ENCODE data around the gene LOX. TPM values are rescaled to one million over a fixed set of nuclear protein-coding genes. Genes with fewer than 3 reads are reported as not detected.

Gene LOX
- total and polyA plus RNA-seq, 9 of the 15 experiments (the other 6 are each of a cell fraction or from before 2014, with no cell fraction given), result 0.06 to 0.09 TPM; not detected in 7

- TF ChIP-seq, protein P1, sequence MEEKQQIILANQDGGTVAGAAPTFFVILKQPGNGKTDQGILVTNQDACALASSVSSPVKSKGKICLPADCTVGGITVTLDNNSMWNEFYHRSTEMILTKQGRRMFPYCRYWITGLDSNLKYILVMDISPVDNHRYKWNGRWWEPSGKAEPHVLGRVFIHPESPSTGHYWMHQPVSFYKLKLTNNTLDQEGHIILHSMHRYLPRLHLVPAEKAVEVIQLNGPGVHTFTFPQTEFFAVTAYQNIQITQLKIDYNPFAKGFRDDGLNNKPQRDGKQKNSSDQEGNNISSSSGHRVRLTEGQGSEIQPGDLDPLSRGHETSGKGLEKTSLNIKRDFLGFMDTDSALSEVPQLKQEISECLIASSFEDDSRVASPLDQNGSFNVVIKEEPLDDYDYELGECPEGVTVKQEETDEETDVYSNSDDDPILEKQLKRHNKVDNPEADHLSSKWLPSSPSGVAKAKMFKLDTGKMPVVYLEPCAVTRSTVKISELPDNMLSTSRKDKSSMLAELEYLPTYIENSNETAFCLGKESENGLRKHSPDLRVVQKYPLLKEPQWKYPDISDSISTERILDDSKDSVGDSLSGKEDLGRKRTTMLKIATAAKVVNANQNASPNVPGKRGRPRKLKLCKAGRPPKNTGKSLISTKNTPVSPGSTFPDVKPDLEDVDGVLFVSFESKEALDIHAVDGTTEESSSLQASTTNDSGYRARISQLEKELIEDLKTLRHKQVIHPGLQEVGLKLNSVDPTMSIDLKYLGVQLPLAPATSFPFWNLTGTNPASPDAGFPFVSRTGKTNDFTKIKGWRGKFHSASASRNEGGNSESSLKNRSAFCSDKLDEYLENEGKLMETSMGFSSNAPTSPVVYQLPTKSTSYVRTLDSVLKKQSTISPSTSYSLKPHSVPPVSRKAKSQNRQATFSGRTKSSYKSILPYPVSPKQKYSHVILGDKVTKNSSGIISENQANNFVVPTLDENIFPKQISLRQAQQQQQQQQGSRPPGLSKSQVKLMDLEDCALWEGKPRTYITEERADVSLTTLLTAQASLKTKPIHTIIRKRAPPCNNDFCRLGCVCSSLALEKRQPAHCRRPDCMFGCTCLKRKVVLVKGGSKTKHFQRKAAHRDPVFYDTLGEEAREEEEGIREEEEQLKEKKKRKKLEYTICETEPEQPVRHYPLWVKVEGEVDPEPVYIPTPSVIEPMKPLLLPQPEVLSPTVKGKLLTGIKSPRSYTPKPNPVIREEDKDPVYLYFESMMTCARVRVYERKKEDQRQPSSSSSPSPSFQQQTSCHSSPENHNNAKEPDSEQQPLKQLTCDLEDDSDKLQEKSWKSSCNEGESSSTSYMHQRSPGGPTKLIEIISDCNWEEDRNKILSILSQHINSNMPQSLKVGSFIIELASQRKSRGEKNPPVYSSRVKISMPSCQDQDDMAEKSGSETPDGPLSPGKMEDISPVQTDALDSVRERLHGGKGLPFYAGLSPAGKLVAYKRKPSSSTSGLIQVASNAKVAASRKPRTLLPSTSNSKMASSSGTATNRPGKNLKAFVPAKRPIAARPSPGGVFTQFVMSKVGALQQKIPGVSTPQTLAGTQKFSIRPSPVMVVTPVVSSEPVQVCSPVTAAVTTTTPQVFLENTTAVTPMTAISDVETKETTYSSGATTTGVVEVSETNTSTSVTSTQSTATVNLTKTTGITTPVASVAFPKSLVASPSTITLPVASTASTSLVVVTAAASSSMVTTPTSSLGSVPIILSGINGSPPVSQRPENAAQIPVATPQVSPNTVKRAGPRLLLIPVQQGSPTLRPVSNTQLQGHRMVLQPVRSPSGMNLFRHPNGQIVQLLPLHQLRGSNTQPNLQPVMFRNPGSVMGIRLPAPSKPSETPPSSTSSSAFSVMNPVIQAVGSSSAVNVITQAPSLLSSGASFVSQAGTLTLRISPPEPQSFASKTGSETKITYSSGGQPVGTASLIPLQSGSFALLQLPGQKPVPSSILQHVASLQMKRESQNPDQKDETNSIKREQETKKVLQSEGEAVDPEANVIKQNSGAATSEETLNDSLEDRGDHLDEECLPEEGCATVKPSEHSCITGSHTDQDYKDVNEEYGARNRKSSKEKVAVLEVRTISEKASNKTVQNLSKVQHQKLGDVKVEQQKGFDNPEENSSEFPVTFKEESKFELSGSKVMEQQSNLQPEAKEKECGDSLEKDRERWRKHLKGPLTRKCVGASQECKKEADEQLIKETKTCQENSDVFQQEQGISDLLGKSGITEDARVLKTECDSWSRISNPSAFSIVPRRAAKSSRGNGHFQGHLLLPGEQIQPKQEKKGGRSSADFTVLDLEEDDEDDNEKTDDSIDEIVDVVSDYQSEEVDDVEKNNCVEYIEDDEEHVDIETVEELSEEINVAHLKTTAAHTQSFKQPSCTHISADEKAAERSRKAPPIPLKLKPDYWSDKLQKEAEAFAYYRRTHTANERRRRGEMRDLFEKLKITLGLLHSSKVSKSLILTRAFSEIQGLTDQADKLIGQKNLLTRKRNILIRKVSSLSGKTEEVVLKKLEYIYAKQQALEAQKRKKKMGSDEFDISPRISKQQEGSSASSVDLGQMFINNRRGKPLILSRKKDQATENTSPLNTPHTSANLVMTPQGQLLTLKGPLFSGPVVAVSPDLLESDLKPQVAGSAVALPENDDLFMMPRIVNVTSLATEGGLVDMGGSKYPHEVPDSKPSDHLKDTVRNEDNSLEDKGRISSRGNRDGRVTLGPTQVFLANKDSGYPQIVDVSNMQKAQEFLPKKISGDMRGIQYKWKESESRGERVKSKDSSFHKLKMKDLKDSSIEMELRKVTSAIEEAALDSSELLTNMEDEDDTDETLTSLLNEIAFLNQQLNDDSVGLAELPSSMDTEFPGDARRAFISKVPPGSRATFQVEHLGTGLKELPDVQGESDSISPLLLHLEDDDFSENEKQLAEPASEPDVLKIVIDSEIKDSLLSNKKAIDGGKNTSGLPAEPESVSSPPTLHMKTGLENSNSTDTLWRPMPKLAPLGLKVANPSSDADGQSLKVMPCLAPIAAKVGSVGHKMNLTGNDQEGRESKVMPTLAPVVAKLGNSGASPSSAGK (IDR thresholded peaks at IDR 0.05), result no peak
- TF ChIP-seq HLTF (IDR thresholded peaks at IDR 0.05) (no peak), BRF1 (IDR thresholded peaks at IDR 0.05; ENCODE audit: borderline replicate concordance, extremely low read depth, insufficient read length) (no peak), E2F8 (IDR thresholded peaks at IDR 0.05; ENCODE audit: low read depth, partially characterized antibody) (no peak), ZNF695 (CRISPR knock-in tag; IDR thresholded peaks at IDR 0.05) (no peak), ZBTB43 (CRISPR knock-in tag; IDR thresholded peaks at IDR 0.05) (no peak), IFI16 (CRISPR knock-in tag; IDR thresholded peaks at IDR 0.05) (no peak), ZNF75A (CRISPR knock-in tag; IDR thresholded peaks at IDR 0.05) (no peak), ELK3 (CRISPR knock-in tag; IDR thresholded peaks at IDR 0.05) (no peak)
- TF ChIP-seq, protein P2, sequence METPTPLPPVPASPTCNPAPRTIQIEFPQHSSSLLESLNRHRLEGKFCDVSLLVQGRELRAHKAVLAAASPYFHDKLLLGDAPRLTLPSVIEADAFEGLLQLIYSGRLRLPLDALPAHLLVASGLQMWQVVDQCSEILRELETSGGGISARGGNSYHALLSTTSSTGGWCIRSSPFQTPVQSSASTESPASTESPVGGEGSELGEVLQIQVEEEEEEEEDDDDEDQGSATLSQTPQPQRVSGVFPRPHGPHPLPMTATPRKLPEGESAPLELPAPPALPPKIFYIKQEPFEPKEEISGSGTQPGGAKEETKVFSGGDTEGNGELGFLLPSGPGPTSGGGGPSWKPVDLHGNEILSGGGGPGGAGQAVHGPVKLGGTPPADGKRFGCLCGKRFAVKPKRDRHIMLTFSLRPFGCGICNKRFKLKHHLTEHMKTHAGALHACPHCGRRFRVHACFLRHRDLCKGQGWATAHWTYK (CRISPR knock-in tag; IDR thresholded peaks at IDR 0.05), result no peak
Observed at GRCh38 chr5:122085041-122085440, 7.0 kb upstream of the LOX start (continued).

Data from K562 (cell line).